Natural killer cell treated with Interleukin-12 subunit alpha and Interleukin-12 subunit beta and Interleukin-15 and Interleukin-18, amount 100 ng/mL, for 72 hours (primary cell): ENCODE measurements around the gene SIL1. TPM values are rescaled to one million over a fixed set of nuclear protein-coding genes. Genes with fewer than 3 reads are reported as not detected.

Experiments used
- ATAC-seq, 2 donors: fragments of 150-1000 bp; cut with Tn5 transposase in 1 of 2; sonication (Bioruptor Pico), chemical (Tn5 transposase) in 1 of 2; 2 replicates each; pipeline ENCODE4 v1.10.0; 2021
- DNase-seq: peaks from one replicate; pipeline ENCODE4 v3.0.0; 2022; ENCODE audit warnings: low spot score
- H3K27ac Mint-ChIP-seq, 2 donors: 1 replicate in 1 of 2; 2 replicates in 1 of 2; pipeline ENCODE4 v1.8.0; 2022; ENCODE audit warnings: mixed read lengths in 2 of 2, mild to moderate bottlenecking in 1 of 2, moderate library complexity in 1 of 2
- H3K27me3 Mint-ChIP-seq, 2 donors: 1 replicate in 1 of 2; 2 replicates in 1 of 2; pipeline ENCODE4 v1.8.0; 2022; ENCODE audit warnings: mixed read lengths in 2 of 2
- H3K36me3 Mint-ChIP-seq: one replicate; pipeline ENCODE4 v1.8.0; 2022; ENCODE audit warnings: mixed read lengths
- H3K4me1 Mint-ChIP-seq, 2 donors: 1 replicate in 1 of 2; 2 replicates in 1 of 2; pipeline ENCODE4 v1.8.0; 2022; ENCODE audit warnings: low read depth in 2 of 2, mixed read lengths in 2 of 2, mild to moderate bottlenecking in 1 of 2
- H3K4me3 Mint-ChIP-seq: one replicate; pipeline ENCODE4 v1.8.0; 2022; ENCODE audit warnings: mixed read lengths
- H3K9me3 Mint-ChIP-seq: 2 replicates; pipeline ENCODE4 v1.8.0; 2022; ENCODE audit warnings: mixed read lengths
- total RNA-seq, 2 donors: library from RNA; stranded (reverse); gene quantifications; one replicate each; pipeline ENCODE4 v1.2.3, GENCODE V29; 2022

SIL1 gene
- total RNA-seq, 2 donors from 2014 or later: 33.1 to 34.6 TPM

DNA sequence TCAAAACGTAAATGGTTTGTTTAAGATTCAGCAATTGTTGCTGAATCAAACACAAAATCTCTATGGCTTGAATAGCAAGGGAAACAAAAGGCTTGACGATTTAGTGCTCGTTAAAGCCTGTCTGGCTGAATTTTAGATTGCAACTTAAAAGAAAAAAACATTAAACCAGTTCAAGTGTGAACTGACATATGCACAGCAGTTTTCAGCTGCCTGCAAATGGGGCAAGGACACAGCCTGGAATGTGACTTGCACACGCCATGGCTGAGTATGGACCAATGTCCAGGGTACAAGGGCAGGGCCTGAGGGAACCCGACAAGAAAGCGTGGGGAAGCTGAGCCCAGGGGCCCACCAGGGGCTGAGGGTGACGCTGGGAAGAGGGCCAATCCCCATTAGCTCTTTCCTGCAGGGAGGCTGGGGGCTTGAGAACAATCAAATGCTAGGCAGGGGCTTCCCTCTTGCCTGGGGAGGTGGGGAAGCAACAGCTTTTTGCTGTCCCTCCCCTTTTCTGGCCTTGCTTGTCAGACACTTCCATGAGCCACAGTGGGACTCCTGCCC lies 233.4 kb downstream of the SIL1 start:
- Mint-ChIP-seq H3K4me3 (no peak overlapping the region), H3K27ac (no peak overlapping the region), H3K27me3 (no peaks in the 10 kb centered on the region), H3K4me1 (no peaks in the 10 kb centered on the region), H3K9me3 (no peaks in the 10 kb centered on the region), H3K36me3 (no peaks in the 10 kb centered on the region)
- ATAC-seq (no peak), DNase-seq (no peak)

- no peak overlapping the region for H3K27ac Mint-ChIP-seq
- H3K9me3 Mint-ChIP-seq: no peaks in the 10 kb centered on the region
- H3K4me3 Mint-ChIP-seq: no peak overlapping the region
- no peak for ATAC-seq
- no peaks in the 10 kb centered on the region for H3K4me1 Mint-ChIP-seq
- H3K36me3 Mint-ChIP-seq: no peaks in the 10 kb centered on the region
- no peak for DNase-seq
- no peaks in the 10 kb centered on the region for H3K27me3 Mint-ChIP-seq
These were observed 234.3 kb downstream of the SIL1 start for GRCh38 chr5:138963763-138964371.

DNA sequence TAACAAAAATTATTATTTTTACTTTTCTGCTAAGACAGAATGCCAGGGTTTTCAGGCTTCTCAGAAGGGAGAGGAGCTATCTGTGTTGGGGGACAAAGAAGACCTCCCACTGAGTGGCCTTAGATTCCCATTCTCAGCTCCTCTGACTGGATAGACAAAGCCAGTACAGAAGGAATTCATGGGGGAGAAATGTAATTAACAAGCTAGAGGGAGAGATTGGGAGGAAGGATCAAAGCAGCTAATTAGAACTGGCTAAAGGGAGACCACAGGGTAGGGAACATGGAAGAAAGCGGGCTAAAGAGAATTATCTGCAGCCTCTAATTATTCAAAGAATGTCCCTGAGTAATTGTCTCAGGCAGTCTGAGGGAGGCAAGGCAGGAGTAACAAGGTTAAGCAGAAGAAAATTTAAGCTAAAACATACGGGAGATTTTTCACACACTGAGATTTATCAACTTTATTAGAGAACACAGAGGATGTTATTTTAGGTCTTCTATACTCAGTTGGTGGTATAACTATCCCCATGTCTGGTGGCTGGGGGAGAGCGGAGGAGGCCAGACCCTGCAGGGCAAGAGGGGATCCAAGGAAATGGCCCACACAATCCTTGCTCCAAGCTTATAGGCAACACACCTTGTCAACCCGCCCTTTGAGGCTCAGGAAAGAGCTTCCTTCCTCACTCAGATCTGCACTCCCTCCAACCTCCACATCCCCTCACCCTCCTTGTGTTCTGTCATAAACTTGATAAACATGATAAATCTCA lies 235.4 kb downstream of the SIL1 start:
- no peak overlapping the region for H3K27ac Mint-ChIP-seq
- no peaks in the 10 kb centered on the region for H3K36me3 Mint-ChIP-seq
- H3K4me3 Mint-ChIP-seq: no peak overlapping the region
- H3K9me3 Mint-ChIP-seq: no peaks in the 10 kb centered on the region
- ATAC-seq (no peak), DNase-seq (no peak)
- H3K4me1 Mint-ChIP-seq: no peaks in the 10 kb centered on the region
- no peaks in the 10 kb centered on the region for H3K27me3 Mint-ChIP-seq

GRCh38 chr5:138961729-138962128 lies 236.4 kb downstream of the SIL1 start:
- Mint-ChIP-seq H3K27me3 (no peaks in the 10 kb centered on the region), H3K36me3 (no peaks in the 10 kb centered on the region), H3K9me3 (no peaks in the 10 kb centered on the region), H3K4me1 (no peaks in the 10 kb centered on the region), H3K27ac (no peak overlapping the region), H3K4me3 (no peak overlapping the region)
- no peak for DNase-seq
- no peak for ATAC-seq

- Mint-ChIP-seq H3K36me3 (no peaks in the 10 kb centered on the region), H3K27me3 (no peaks in the 10 kb centered on the region), H3K9me3 (no peaks in the 10 kb centered on the region), H3K4me3 (no peak overlapping the region), H3K27ac (no peak overlapping the region), H3K4me1 (no peaks in the 10 kb centered on the region)
- no peak for ATAC-seq
- no peak for DNase-seq
These were observed 236.9 kb downstream of the SIL1 start for GRCh38 chr5:138961221-138961620.

DNA sequence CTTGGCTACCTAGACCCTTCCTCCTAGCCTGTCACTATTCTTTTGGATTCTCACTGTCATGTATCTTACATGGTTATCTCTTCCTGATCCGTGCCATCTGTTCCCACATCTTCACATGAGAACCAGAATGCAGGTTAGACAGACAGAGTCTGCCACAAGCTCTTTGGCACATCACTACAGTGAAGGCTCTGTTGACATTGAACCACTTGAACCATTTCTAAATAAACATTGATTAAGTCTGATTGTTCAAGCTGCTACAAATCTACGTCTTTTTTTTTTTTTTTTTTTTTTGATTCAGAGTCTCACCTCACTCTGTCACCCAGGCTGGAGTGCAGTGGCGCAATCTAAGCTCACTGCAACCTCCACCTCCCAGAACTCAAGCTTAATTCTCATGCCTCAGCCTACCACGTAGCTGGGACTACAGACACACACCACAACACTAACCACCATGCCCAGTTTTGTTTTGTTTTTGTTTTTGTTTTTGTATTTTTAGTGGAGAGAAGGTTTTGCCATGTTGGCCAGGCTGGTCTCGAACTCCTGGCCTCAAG lies 237.9 kb downstream of the SIL1 start:
- H3K27ac Mint-ChIP-seq: no peak overlapping the region
- H3K36me3 Mint-ChIP-seq: no peaks in the 10 kb centered on the region
- DNase-seq (no peak), ATAC-seq (no peak)
- no peaks in the 10 kb centered on the region for H3K27me3 Mint-ChIP-seq
- H3K4me3 Mint-ChIP-seq: no peak overlapping the region
- H3K9me3 Mint-ChIP-seq: no peaks in the 10 kb centered on the region
- H3K4me1 Mint-ChIP-seq: no peaks in the 10 kb centered on the region

DNA sequence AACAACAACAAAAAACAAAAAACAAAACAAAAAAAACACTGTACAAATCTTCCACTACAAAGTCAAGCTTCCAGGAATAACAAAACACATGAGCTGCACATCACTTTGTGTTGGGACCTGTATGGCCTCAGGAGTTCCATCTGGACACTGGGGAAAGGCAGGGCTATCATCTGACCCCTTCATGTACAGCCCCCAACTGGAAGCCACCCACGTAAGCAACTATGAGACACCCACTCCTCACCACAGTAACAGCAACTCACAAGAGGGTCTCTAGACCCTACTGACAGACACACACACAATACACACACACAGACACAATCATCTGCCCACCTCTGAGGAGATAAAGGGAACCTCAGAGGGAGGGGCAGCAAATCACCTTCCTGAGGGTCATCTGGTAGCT lies 241.4 kb downstream of the SIL1 start:
- no peak for ATAC-seq
- Mint-ChIP-seq H3K4me1 (peaks cover 19 to 20% of the 10 kb centered on the region in 2 donors), H3K27me3 (no peaks in the 10 kb centered on the region), H3K9me3 (no peaks in the 10 kb centered on the region), H3K36me3 (no peaks in the 10 kb centered on the region), H3K27ac (peak overlapping the region in 1 of 2 donors; percentile 16), H3K4me3 (no peak overlapping the region)
- no peak for DNase-seq

GRCh38 chr5:138955671-138956295 lies 242.4 kb downstream of the SIL1 start:
- H3K4me3 Mint-ChIP-seq: no peak overlapping the region
- ATAC-seq (no peak), DNase-seq (no peak)
- H3K27me3 Mint-ChIP-seq: no peaks in the 10 kb centered on the region
- H3K36me3 Mint-ChIP-seq: no peaks in the 10 kb centered on the region
- H3K27ac Mint-ChIP-seq: no peak overlapping the region
- H3K4me1 Mint-ChIP-seq: peaks cover 19 to 20% of the 10 kb centered on the region in 2 donors
- no peaks in the 10 kb centered on the region for H3K9me3 Mint-ChIP-seq

DNA sequence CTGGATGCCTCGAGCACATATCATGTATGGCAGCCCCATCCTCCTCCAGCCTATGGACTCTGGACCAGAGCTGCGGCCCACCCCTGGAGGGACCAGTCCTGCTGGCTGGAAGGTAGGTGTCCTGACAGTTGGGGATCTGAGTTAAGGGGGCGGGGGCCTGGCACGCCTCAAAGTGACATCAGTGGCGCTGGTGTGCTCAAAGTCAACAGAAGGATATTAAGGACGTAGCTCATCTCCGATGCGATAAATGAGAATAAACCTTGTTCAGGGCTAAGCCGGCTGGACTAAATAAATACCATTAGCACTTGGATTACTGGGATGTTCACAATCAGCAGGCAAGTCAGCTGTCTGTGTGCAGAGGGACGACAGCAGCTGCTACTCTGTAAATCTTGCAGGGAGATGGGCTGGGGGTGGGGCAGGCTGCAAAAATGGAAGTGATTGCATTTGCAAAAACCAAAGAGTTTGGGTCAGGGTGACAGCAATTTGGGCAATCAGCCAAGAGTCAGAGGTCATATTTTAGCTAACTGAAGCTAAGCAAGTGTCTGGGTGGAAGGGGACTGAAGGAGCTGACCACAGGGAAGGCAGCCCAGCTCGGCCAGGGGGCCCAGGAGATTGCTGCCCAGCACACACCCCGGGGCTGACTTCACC lies 243.0 kb downstream of the SIL1 start:
- Mint-ChIP-seq H3K9me3 (no peaks in the 10 kb centered on the region), H3K27ac (no peak overlapping the region)
- peak in 1 of 2 donors; percentile 44 for ATAC-seq

GRCh38 chr5:138954257-138955012 lies 243.7 kb downstream of the SIL1 start:
- H3K27me3 Mint-ChIP-seq: no peaks in the 10 kb centered on the region
- H3K36me3 Mint-ChIP-seq: no peaks in the 10 kb centered on the region
- H3K4me1 Mint-ChIP-seq: peaks cover 19 to 20% of the 10 kb centered on the region in 2 donors
- H3K9me3 Mint-ChIP-seq: no peaks in the 10 kb centered on the region
- no peak for ATAC-seq
- H3K27ac Mint-ChIP-seq: no peak overlapping the region
- no peak overlapping the region for H3K4me3 Mint-ChIP-seq
- no peak for DNase-seq

More for the DNA sequence above, 243.0 kb downstream of the SIL1 start:
- no peak for DNase-seq
- H3K4me3 Mint-ChIP-seq: no peak overlapping the region
- H3K27me3 Mint-ChIP-seq: no peaks in the 10 kb centered on the region
- H3K4me1 Mint-ChIP-seq: peaks cover 19 to 20% of the 10 kb centered on the region in 2 donors
- no peaks in the 10 kb centered on the region for H3K36me3 Mint-ChIP-seq

DNA sequence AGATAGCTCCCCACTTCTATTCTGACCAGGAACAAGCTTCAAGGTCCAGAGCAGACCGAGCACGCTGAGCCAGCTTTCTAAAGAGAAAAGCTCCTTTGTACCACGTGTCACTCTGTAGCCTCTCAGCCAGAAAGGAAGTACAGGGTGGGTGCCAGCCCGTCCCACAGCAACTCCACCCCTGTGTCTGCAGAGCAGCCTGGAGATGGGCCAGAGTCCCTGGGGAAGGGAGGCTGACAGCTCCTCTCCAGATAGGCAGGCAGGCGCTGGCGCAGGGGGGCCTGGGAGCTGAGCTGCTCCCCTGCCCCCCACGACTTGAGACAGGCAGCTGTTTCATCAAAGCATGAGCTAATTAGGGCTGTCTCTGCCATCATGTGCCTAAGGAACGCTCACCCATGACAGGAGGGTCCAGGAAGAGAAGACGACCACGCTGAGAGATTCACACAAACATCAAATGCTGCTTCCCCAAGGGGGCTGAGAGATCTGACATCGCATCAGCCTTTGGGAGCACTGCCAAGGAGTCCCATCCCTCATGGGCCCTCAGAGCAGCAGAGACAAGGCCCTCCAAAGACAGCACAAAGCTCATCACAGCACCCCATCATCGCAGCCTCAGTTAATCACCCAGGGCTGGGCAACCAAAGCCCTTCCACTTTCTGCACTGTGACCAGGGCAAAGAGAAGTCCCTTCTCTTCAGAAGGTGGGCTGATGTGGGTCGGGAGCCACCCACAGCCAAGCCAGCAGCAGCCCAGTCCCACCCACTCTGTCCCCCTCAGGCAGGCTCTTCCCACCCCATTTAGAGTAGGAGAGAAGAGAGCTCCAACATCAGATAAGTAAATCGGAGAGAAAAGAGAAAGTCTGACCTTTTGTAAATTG lies 244.5 kb downstream of the SIL1 start:
- Mint-ChIP-seq H3K27me3 (no peaks in the 10 kb centered on the region), H3K27ac (peak overlapping the region in 1 of 2 donors; percentile 47), H3K4me1 (peaks cover 19 to 20% of the 10 kb centered on the region in 2 donors), H3K4me3 (peak overlapping the region; percentile 61), H3K9me3 (no peaks in the 10 kb centered on the region), H3K36me3 (no peaks in the 10 kb centered on the region)
- no peak for DNase-seq
- ATAC-seq: peak; percentile 70 to 76

DNA sequence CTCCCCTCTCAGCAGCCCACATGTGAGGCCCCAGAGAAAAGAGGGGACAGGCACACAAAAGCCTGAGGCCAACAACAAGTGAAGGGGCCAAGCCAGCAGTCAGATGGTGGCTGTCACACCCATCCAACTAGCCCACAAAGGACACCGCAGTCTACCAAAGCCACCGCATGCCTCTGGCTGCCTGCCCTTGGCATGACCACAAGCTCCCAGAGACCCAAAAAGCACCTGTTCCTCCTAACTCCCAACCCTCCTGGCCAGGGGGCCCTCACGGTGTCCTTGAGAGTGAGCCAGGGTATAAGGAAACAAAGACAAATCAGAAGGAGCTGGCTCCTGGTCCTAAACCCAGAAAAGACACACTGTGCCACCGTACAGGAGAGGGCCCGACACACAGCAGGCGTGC lies 245.2 kb downstream of the SIL1 start:
- Mint-ChIP-seq H3K36me3 (no peaks in the 10 kb centered on the region), H3K9me3 (no peaks in the 10 kb centered on the region), H3K4me1 (peaks cover 19 to 20% of the 10 kb centered on the region in 2 donors), H3K4me3 (peak overlapping the region; percentile 61), H3K27ac (peak overlapping the region in 1 of 2 donors; percentile 47), H3K27me3 (no peaks in the 10 kb centered on the region)
- ATAC-seq (peak; percentile 11 to 13), DNase-seq (no peak)
